Neural progenitor cell (in vitro differentiated cells): Measurements from ENCODE around the gene OFD1. TPM values are rescaled to one million over a fixed set of nuclear protein-coding genes. Genes with fewer than 3 reads are reported as not detected.
A peak's percentile ranks its signal among the peaks of the same experiment; 100 is the strongest.

ENCODE experiments used
- DNase-seq: peaks from one replicate; pipeline ENCODE4 v3.0.0-alpha.2; 2016; ENCODE audit warnings: low spot score
- H2AFZ ChIP-seq: fragments of 200-600 bp; sonication (generic); replicated peaks from 2 replicates; pipeline ENCODE4 v1.6.1; 2016; ENCODE audit warnings: antibody characterized with exemption
- H3F3A ChIP-seq: fragments of 200-600 bp; sonication (generic); 2 replicates; pipeline ENCODE4 v1.6.1; 2016; ENCODE audit warnings: antibody characterized with exemption, low read depth
- H3K27ac ChIP-seq: fragments of 200-600 bp; sonication (generic); 2 replicates; pipeline ENCODE4 v1.5.1; 2016; ENCODE audit warnings: mild to moderate bottlenecking
- H3K27me3 ChIP-seq: fragments of 200-600 bp; sonication (generic); 2 replicates; pipeline ENCODE4 v1.6.1; 2016; ENCODE audit warnings: mild to moderate bottlenecking, moderate library complexity
- H3K36me3 ChIP-seq: fragments of 200-600 bp; sonication (generic); 2 replicates; pipeline ENCODE4 v1.5.1; 2016
- H3K4me1 ChIP-seq: fragments of 200-600 bp; sonication (generic); 2 replicates; pipeline ENCODE4 v1.6.1; 2016; ENCODE audit warnings: mixed run types
- H3K4me2 ChIP-seq: fragments of 200-600 bp; sonication (generic); 2 replicates; pipeline ENCODE4 v1.6.1; 2016
- H3K4me3 ChIP-seq: fragments of 200-600 bp; sonication (generic); 2 replicates; pipeline ENCODE4 v1.5.1; 2016
- H3K79me2 ChIP-seq: fragments of 200-600 bp; sonication (generic); 2 replicates; pipeline ENCODE4 v1.6.1; 2016; ENCODE audit warnings: low read depth
- H3K9ac ChIP-seq: fragments of 200-600 bp; sonication (generic); 2 replicates; pipeline ENCODE4 v1.6.1; 2016
- H3K9me3 ChIP-seq: fragments of 200-600 bp; sonication (generic); 2 replicates; pipeline ENCODE4 v1.5.1; 2016; ENCODE audit warnings: low read depth
- H4K20me1 ChIP-seq: fragments of 200-600 bp; sonication (generic); 2 replicates; pipeline ENCODE4 v1.6.1; 2016; ENCODE audit warnings: low read depth
- H3K27ac Mint-ChIP-seq: 3 replicates; pipeline ENCODE4 v1.8.0; 2021; ENCODE audit warnings: mixed read lengths
- H3K27me3 Mint-ChIP-seq: 2 replicates; pipeline ENCODE4 v1.8.0; 2022; ENCODE audit warnings: low read depth, mild to moderate bottlenecking, inconsistent platforms, moderate library complexity, mixed read lengths; ENCODE audit not compliant: insufficient read depth
- H3K36me3 Mint-ChIP-seq: 3 replicates; pipeline ENCODE4 v1.8.0; 2021; ENCODE audit warnings: mixed read lengths
- H3K4me1 Mint-ChIP-seq: 3 replicates; pipeline ENCODE4 v1.8.0; 2021; ENCODE audit warnings: mixed read lengths
- H3K4me3 Mint-ChIP-seq: 3 replicates; pipeline ENCODE4 v1.8.0; 2021; ENCODE audit warnings: mild to moderate bottlenecking, moderate library complexity, mixed read lengths
- H3K9me3 Mint-ChIP-seq: 3 replicates; pipeline ENCODE4 v1.8.0; 2020; ENCODE audit warnings: mixed read lengths
- CTCF ChIP-seq: fragments of 200-600 bp; sonication (generic); IDR thresholded peaks from 2 replicates; pipeline ENCODE4 v1.5.1; 2017; ENCODE audit warnings: antibody characterized with exemption, mild to moderate bottlenecking
- EZH2 ChIP-seq: fragments of 200-600 bp; sonication (generic); IDR thresholded peaks from 2 replicates; pipeline ENCODE4 v1.6.1; 2017; ENCODE audit warnings: antibody characterized with exemption, mild to moderate bottlenecking, moderate library complexity
- EZH2phosphoT487 ChIP-seq: fragments of 200-600 bp; sonication (generic); IDR thresholded peaks from 2 replicates; pipeline ENCODE4 v1.6.1; 2017; ENCODE audit warnings: antibody characterized with exemption
- total RNA-seq: library from RNA; depleted of rRNA; stranded (reverse); fragments of >200 nt; gene quantifications from 2 replicates; pipeline ENCODE4 v1.2.3, GENCODE V29; 2015; ENCODE audit warnings: low replicate concordance

OFD1 gene
- total RNA-seq, 1 donor from 2014 or later = 36.0 TPM

GRCh38 chrX:13803116-13803515 is 68.6 kb downstream of the OFD1 start:
- no peak overlapping the region for H3K4me3 Mint-ChIP-seq
- H3K36me3 Mint-ChIP-seq = peaks cover 25% of the 10 kb centered on the region
- Histone ChIP-seq H3K4me3 (no peak overlapping the region), H3K4me1 (peaks cover 6% of the 10 kb centered on the region), H3K36me3 (no peaks in the 10 kb centered on the region), H3K79me2 (peaks cover 7% of the 10 kb centered on the region), H3K27me3 (no peaks in the 10 kb centered on the region), H3K4me2 (no peak overlapping the region), H3F3A (no peaks in the 10 kb centered on the region), H2AFZ (no peak overlapping the region), H3K9me3 (peaks cover 3% of the 10 kb centered on the region), H3K9ac (no peak overlapping the region), H3K27ac (no peak overlapping the region), H4K20me1 (no peaks in the 10 kb centered on the region)
- TF ChIP-seq EZH2 (no peak), CTCF (no peak), EZH2phosphoT487 (no peak)
- H3K4me1 Mint-ChIP-seq = peaks cover 5% of the 10 kb centered on the region
- peak; percentile 7 for DNase-seq
- peaks cover 5% of the 10 kb centered on the region for H3K27me3 Mint-ChIP-seq
- no peak overlapping the region for H3K27ac Mint-ChIP-seq
- H3K9me3 Mint-ChIP-seq = peaks cover 9% of the 10 kb centered on the region

- Mint-ChIP-seq H3K36me3 (peaks cover 26% of the 10 kb centered on the region), H3K9me3 (peaks cover 9% of the 10 kb centered on the region), H3K27ac (no peak overlapping the region), H3K4me3 (no peak overlapping the region), H3K4me1 (peaks cover 5% of the 10 kb centered on the region), H3K27me3 (peaks cover 5% of the 10 kb centered on the region)
- no peak overlapping the region for H3K27ac ChIP-seq
- peaks cover 3% of the 10 kb centered on the region for H3K9me3 ChIP-seq
- H3K36me3 ChIP-seq = no peaks in the 10 kb centered on the region
- peaks cover 6% of the 10 kb centered on the region for H3K4me1 ChIP-seq
- H3K27me3 ChIP-seq = no peaks in the 10 kb centered on the region
- no peaks in the 10 kb centered on the region for H4K20me1 ChIP-seq
- H3K9ac ChIP-seq = no peak overlapping the region
- H3F3A ChIP-seq = no peaks in the 10 kb centered on the region
- H3K4me3 ChIP-seq = no peak overlapping the region
- H3K4me2 ChIP-seq = no peak overlapping the region
- peaks cover 4% of the 10 kb centered on the region for H3K79me2 ChIP-seq
- TF ChIP-seq EZH2 (no peak), EZH2phosphoT487 (no peak), CTCF (no peak)
- no peak overlapping the region for H2AFZ ChIP-seq
- no peak for DNase-seq
Observed at GRCh38 chrX:13805241-13805640, 70.7 kb downstream of the OFD1 start.

- Mint-ChIP-seq H3K9me3 (peaks cover 14% of the 10 kb centered on the region), H3K36me3 (peaks cover 34% of the 10 kb centered on the region), H3K27ac (no peak overlapping the region), H3K4me3 (no peak overlapping the region), H3K4me1 (peaks cover 10% of the 10 kb centered on the region), H3K27me3 (peaks cover 7% of the 10 kb centered on the region)
- TF ChIP-seq EZH2 (no peak), EZH2phosphoT487 (no peak), CTCF (no peak)
- no peak overlapping the region for H3K27ac ChIP-seq
- H3K27me3 ChIP-seq = no peaks in the 10 kb centered on the region
- no peaks in the 10 kb centered on the region for H4K20me1 ChIP-seq
- no peak overlapping the region for H3K4me2 ChIP-seq
- H3K4me3 ChIP-seq = no peak overlapping the region
- H3K4me1 ChIP-seq = no peaks in the 10 kb centered on the region
- DNase-seq = no peak
- no peak overlapping the region for H3K9ac ChIP-seq
- H3K36me3 ChIP-seq = no peaks in the 10 kb centered on the region
- no peaks in the 10 kb centered on the region for H3F3A ChIP-seq
- peaks cover 3% of the 10 kb centered on the region for H3K9me3 ChIP-seq
- no peak overlapping the region for H2AFZ ChIP-seq
- peaks cover under 1% of the 10 kb centered on the region for H3K79me2 ChIP-seq
Observed at GRCh38 chrX:13808293-13808692, 73.7 kb downstream of the OFD1 start.

- H3K79me2 ChIP-seq = peaks cover 6% of the 10 kb centered on the region
- H3K27me3 Mint-ChIP-seq = peaks cover 7% of the 10 kb centered on the region
- no peaks in the 10 kb centered on the region for H3K36me3 ChIP-seq
- H3K27me3 ChIP-seq = no peaks in the 10 kb centered on the region
- peaks cover 10% of the 10 kb centered on the region for H3K4me1 Mint-ChIP-seq
- no peak overlapping the region for H2AFZ ChIP-seq
- no peaks in the 10 kb centered on the region for H4K20me1 ChIP-seq
- peaks cover 14% of the 10 kb centered on the region for H3K9me3 Mint-ChIP-seq
- no peak for TF ChIP-seq EZH2
- TF ChIP-seq EZH2phosphoT487 = no peak
- no peak for TF ChIP-seq CTCF
- no peak for DNase-seq
- no peaks in the 10 kb centered on the region for H3F3A ChIP-seq
- no peak overlapping the region for H3K4me3 Mint-ChIP-seq
- H3K4me2 ChIP-seq = no peak overlapping the region
- H3K4me3 ChIP-seq = no peak overlapping the region
- no peak overlapping the region for H3K27ac Mint-ChIP-seq
- H3K27ac ChIP-seq = no peak overlapping the region
- H3K4me1 ChIP-seq = peaks cover 6% of the 10 kb centered on the region
- no peak overlapping the region for H3K9ac ChIP-seq
- H3K36me3 Mint-ChIP-seq = peaks cover 30% of the 10 kb centered on the region
- H3K9me3 ChIP-seq = peaks cover 3% of the 10 kb centered on the region
Observed at GRCh38 chrX:13808865-13809264, 74.3 kb downstream of the OFD1 start.
